Measurements from ENCODE around the gene NR1H4.
"Not testable (repeated sequence)": the region's sequence is repeated elsewhere in the genome, so short reads cannot be mapped to it uniquely, and the experiment has no call there.

The NR1H4 gene

DNA sequence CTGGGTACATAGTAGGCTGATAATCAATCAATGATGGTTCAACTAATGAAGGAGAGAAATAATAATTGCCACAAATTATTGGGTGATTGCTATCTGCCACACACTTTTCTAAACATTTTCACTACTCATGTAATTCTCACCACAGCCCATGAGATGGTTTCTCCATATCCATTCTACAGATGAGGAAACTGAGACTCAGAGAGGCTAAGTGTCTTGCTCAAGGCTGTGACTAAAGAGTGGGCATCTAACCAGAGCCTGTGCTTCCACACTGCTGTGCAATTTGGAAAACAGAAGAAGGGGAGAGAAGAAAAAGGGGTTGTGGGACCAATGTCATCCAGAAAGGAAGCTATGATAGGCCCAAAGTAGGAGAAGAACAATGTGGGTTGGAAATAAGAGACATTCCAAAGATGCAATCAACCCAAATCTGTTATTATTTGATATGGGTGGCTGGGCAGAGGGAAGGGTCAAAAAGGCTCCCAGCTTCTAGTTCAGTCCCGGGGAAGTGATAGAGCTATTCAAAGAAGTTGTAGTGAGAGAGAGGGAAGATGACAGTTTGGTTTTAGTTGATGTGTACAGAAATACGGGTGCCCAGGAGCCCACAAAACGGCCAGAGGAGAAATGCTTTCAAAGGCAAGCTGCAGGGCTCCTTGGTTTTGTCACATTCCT is 483 bp upstream of the NR1H4 start:
- DNase-seq: no peak

DNA sequence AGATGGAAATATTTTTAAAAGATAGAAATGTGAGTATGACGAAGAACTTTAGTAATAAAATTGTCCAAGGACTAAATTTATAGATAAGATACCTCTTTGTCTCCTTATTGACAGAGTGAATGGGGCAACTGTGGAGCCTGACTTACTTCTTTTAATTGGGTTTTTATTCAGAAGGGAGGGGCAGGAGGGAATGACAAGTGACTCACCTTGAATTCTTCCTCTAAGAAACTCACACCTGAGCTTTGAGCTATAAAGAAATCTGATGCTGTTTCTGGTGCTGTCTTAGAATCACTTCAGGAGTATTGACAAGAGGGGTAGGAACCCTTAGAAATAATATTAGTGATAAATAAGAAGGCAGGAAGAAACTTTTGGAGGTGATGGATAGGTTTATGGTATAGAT is 951 bp downstream of the NR1H4 start:
- DNase-seq: no peak

DNA sequence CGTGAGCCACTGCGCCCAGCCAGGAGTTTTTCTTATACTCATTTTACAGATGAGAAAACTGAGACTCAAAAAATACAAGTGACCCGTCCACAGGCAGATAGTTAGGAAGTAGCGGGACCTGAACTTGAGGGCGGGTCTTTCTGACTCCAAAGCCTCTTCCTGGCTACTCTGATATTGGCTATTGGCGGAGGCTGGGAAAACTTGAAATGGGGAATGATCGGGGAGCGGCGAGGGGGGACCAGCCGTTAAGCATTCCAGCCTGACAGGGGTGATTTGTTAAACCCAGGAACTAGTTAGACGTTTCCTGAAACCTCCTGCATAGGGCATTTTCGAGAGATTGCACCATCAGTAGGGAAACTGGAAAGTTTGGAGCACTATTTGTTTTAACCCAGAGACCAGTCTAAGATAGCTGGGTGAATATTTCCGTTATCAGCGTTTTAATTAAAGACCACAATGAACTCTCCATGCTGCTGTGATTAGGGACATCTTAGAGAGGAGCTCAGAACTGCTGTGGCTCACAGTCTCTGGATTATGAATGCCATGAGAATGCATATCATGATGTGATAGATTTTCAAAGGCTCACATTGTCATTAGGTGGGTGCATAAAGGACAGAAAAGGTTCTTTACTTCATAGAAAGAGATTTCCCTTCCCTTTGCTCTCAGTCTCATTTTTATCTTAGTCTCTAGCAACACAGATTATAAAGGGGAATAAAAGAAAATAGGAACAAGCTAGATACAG is 2.5 kb downstream of the NR1H4 start:
- DNase-seq: no peak

DNA sequence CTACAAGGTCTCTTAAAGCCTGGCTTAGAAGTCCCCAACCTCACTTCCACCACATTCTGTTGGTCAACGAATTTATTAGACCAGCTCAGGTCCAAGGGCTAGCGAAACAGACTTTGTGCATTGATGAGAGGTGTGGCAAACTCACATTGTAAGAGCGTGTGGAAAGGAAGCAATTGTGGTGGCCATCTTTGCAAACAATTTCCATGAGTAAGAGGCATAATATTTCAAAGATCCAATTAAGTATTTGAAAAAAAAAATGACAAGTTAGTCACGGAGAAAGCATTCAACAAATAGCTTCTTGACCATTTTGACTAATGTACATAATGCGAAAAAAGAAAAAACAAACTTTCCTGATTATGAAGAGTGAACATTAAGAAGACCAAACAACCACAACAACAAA is 7.4 kb downstream of the NR1H4 start:
- no peak for DNase-seq

DNA sequence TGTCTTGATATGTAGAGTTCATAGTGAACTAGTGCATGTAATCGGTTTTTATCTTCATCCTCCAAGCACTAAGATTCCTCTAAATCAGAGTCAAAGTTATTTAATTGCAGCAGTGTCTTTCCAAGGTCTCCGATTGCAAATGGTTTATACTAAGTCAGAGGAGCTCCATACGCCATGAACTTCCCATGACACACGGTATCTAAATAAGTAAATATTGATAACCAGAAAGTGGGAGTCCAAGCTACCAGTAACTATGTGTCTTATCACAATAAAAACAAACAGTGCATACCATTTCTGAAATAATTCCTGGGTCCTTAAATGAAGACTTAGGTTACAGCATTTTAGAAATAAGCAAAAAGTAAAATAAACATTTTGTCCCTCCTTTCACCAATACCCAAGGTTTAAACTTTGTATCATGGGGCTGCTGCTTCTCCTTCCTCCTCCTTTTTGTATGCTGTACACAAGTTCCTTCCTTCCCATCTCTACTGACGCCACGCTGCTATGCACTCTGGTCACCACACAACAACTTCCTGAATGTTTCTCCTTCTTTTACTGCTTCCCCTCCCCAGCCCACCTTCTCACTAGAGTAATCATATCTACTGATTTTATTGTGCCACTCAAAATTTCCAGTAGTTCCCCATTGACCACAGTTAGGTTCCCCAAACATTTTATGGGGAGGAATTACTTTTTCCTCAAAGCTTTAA is 10.7 kb downstream of the NR1H4 start:
- no peak for DNase-seq

DNA sequence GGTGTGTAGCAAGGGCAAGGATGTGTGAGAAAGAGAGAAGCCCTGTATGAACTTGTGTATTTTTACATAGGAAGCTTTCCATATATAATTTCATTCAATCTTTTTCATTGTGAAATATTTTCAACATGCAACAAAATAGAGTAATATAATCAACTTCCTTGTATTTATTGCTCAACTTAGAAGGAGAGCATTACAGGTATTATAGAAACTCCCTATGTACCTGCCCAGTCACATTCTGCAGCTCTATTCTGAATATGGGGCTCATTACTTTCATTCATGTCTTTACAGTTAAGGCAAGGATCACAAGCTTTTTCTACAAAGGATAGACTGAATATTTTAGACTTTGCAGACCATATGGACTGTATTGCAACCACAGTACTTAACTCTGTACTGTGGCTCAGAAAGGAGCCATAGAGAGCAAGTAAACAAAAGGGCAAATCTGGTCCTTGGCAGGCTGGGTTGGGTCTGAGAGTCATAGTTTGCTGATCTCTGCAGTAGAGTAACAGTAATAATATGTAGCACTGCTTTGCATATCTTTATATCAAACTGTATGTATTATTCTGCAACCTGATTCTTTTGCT is 11.3 kb downstream of the NR1H4 start:
- DNase-seq: no peak

DNA sequence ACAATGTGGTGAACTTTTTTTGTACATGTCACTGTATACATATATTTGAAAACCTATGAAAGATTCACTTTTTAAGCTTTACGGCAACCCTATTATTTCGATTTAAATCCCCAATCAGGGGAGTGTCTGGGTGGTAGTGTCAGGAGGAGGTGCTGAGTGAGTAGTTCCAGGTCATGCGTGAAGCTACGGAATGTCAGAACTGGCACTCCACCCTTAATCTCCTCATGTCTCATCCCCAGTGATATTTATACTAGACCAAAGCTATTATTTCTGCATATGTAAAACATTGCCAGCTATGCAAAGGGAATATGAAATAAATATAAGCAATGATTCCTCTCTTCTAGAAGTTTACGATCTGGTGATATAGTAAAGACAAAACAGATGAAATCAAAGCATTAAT is 12.3 kb downstream of the NR1H4 start:
- no peak for DNase-seq

DNA sequence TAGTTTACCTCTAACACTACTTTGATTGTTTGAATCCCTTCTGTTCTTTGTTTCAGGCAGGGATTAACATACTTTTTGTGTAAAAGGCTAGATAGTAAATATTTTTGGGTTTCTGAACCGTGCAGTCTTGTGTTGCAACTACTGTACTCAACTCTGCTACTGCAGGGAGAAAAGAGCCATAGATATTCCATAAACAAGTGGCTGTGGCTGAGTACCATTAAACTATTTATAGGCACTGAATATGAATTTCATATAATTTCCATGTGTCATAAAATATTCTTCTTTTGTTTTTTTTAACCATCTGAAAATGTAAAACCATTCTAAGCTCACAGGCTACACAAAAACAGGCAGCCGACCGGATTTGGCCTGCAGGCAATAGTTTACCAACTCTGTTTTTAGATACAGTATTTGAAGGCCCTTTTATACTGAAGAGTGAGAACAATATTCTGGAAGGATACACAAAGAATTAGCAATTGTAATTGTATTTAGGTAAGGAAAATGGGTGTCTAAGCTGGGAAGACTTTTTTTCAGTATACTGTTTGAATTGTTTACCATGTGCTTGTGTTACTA is 15.7 kb downstream of the NR1H4 start:
- no peak for DNase-seq

DNA sequence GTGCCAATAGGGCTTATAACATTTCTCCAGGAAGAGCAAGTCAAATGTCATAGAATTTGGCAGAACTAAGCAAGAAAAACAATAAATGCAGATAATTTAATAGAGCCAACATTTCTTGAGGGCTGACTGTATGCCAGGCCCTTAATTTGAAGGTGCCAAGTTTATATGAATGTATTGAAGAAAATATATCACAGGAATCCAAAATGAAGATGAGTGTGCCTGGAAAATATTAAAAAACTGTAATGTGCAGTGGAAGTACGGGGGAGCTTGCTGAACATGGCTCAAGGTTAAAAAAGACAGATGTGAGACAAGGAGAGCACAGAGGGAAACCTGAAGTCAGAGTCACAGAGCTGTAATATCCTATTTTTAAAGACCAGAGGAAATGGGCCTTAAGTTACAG is 16.4 kb downstream of the NR1H4 start:
- DNase-seq: no peak

DNA sequence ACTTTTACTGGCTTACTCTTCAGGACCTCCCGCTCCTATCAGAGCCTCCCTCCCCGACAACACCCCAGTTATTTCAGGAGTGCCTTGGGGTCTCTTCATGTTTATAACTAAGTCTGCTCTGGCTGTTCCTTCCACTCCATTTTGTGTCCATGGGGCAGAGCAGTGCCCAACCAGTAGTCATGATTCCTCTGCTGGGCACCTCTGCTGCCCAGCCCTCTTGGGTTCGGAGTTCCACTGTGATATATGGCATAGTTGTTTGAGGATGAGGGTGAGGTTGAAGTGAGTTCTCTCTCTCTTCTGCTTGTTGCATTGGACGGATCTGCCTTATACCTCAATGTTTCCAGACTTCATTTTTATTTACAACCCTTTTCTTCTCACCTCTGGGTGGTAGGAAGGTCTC is 17.4 kb downstream of the NR1H4 start:
- no peak for DNase-seq

DNA sequence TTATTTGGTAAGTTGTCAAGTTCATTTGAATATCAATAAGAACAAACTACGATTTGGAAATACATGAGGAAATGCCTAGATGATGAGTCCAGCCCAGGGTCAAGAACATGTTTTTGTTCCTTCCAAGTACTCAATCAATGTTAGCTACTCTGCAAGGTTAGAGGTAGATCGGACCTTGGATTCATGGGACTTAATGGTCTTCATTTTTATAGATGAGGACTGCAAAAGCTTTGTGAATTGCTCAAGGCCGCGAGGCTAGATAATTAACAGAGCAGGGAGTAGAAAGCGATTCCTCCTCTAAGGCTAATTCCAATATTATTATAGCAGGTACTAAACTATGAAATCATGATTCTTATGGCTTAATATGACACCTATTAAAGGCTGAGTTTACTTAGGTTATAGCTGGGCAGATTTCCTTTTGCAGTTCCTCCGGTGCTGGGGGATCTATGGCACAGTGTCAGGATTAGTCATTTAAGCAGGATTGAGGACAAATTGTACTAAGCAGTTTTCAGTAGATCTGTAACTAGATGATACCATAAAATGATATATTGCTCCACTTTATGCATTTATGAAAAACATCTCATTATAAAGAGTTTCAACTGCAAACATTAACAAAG is 19.8 kb downstream of the NR1H4 start:
- DNase-seq: no peak

DNA sequence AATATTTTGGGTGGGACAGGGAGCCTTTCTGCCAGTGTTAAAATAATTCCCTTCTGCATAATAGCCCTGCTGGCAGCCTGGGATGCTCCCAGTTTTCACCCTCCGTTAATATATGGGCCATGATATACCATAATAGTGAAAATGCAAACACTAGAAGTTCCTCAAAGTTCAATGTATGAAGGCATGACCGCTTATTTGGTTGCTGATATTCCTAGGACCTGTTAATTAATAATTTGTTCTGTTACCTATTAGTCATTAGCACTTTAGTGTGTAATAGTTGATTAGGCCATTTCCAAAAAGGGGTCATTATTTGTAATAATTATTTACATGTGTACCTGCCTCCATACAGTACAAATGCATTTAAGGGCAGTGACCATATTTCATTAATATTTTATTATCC is 20.4 kb downstream of the NR1H4 start:
- no peak for DNase-seq

DNA sequence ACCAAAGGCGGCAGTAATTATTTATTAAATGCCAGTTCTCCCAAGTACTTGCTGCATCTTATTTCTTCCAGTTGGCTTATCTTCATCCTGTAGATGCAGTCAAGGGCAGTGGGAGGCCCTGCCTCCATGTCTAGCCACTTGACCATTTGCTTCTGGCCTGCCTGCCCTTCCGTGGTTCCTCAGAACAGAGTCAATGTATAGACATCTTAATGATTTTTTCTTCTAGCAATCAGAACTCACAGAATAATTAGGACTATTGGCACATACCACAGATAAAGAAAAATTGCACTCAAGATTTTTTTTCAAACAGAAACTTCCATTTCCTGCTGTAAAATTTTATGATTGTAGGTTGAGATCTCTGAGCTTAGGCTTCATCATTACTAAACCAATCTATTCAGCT is 20.9 kb downstream of the NR1H4 start:
- no peak for DNase-seq

DNA sequence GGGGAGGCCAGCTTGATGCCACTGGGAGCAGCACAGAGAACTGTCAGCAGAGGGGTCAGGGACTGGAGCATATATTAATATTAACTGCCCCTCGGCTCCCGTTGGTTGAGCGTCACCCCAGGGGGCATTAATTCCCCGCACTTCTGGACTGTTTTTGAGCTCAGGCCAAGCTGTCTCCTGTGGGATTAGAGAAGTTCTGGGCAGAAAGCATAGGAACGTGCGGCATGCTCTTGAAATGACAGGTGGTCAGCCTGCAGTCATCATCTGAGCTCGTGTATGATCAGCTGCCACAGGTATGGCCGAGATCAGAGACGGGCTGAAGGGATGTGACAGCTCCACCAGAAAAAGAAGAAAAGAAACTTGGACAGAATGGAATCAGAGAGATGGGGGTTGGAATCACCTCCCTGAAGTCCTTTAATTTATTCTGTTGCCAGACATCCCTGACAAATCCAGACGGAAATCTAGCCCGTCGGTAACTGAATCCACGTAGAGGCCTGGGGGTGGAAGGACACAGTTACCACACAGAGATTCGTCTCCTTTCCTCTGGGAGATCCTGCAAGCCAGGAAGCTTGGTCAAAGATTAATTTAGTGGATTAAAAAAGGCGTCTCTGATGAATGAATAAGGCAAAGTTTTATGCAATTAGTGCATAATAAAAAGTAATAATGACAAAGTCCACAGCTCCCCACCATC is 23.6 kb downstream of the NR1H4 start:
- no peak for DNase-seq

DNA sequence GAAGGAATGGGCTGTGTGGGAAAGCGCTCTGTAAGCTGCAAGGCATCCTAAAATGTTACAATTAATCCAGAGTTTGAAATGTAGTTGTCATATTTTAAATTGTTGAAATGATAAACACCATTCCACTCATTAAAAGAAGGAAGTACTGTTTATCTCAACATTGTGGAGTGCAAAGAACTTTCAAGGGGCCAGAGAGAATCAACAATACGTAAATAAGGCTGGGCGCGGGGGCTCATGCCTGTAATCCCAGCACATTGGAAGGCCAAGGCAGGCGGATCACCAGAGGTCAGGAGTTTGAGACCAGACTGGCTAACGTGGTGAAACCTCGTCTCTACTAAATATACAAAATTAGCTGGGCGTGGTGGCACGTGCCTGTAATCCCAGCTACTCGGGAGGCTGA is 24.5 kb downstream of the NR1H4 start:
- no peak for DNase-seq

DNA sequence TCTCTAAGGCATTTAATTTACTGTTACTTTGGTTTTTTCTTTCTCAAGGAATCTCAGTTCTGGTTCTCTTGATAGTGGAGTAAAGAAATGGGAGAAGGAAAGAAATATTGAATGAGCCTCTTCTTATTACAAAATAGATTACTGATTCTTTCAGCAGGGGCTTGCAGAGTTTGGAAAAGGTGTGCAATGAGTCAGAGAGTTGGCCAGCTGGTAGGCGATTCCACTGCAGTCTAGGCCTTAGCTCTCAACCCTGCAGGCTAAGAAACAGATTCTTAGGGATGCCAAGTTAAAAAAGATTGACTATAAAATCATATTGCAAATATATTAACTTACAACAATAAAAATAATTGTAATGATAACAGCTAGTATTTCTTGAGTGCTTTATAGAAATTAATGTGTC is 25.8 kb downstream of the NR1H4 start:
- no peak for DNase-seq

DNA sequence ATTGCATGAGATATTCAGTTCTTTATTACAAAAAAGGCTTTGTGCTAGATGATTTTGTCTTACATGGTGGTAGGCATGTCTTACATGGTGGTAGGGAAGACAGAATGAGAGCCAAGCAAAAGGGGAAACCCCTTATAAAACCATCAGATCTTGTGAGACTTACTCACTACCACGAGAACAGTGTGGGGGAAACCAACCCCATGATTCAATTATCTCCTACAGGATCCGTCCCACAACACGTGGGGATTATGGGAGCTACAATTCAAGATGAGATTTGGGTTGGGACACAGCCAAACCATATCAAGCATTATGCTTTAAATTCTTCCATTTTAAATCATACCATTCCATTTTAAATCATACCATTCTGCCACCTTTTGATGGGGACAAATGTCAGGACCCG is 29.1 kb downstream of the NR1H4 start:
- DNase-seq: not testable (repeated sequence)

DNA sequence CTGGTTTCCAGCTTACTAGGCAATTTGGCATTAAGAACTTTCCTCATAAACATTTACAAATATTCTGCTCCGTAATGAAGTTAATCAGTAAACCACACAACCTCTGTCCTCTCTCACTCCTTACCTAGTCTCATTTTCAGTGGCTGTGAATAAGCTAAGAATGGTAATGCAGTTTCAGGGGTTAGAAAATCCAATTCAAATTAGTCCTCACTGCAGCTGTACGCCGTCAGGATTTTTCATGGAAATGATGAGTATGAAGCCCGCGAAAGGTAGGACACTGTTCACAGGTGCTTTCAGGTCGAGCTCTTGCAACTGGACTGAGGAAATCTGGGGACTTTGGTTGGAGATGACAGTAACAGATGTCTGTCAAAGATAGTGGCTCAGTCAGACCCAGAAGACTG is 29.6 kb downstream of the NR1H4 start:
- DNase-seq: no peak

DNA sequence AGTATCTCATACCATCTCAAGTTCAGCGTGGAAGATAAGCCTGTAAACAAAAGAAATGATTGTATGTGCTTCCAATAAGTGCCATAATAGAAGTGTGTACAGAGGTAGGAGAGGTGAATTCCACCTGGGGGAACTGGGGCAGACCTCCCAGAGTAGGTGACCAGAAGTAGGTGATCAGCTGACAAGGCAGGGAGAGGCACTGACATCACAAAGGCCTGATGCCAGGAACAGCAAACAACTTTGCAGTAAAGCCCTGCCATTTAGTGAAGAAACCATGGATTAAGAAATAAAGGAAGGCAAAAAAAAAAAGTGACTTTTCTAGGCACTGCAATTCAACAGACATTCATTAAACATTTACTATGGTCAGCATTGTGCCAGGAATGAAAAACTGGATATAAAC is 31.1 kb downstream of the NR1H4 start:
- no peak for DNase-seq

DNA sequence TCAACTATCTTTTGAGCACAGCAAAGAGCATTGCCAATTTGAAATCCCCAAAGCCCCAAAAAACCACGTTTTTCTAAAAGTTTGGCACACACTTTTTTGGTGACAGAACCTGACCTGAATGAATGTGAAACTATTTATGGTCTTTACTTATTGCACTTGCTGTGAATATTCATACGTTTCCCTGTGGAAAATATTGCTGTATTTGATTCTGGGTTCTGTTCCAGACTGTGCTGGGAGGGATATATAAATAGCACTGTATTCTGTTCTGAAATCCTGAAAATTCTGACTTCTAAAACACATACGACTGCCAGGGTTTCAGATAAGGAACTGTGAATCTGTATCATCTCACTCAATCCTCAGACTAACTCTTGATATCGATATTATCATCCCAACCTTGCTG is 35.1 kb downstream of the NR1H4 start:
- DNase-seq: no peak

DNA sequence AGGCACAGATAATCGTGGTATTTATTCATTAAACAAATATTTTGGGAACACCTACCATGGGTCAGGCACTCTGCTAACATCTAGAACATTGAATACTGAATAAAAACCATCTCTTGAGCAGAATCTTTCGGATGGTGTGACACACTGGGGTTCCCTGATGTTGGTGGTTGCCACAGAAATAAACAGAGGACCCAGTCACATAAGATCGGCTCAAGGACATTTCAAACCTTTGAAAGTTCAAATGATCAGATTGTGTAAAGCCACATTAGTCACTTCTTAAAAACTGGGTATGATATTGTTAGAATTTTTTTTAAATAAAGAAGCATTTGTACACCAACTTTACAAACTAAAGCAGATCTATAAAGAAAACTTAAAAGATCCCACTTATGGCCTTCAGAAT is 39.0 kb downstream of the NR1H4 start:
- DNase-seq: no peak

DNA sequence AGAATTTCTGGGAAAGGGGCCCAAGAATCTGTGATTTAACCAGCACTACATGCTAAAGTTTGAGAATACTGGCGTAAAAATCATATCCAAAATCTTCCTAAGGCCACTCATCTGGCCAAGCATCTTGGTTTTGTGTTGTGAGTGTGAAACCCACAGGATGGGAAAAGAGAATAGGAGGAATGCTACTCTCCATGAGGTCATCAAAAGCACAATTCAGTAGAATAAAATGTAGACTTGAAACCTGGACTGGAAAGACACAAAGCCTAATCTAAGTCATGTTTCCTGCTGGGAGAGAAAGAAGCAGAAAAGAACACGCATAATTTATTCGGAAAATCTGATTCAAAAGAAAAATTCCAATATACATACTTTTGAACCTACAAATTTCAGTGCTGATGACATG is 42.3 kb downstream of the NR1H4 start:
- no peak for DNase-seq

DNA sequence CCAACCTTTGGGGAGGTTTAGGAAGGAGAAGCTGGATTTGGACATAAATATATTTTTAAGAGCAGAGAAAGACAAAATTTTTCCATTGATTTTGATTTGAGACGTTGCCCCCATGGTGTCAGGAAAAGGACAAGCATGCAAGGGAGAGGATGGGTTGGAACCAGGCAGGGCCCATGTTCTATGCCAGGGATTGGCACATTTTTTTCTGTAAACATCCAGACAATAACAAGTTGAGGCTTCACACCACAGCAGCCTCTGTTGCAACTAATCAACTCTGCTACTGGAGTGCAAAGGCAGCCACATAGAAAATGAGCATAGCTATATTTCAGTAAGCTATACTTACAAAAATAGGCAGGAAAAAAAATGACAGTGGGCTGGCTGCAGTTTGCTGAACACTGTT is 44.7 kb downstream of the NR1H4 start:
- no peak for DNase-seq
